ENCODE data around the gene TMBIM1.
A peak's percentile ranks its signal among the peaks of the same experiment; 100 is the strongest.

The TMBIM1 gene

DNA sequence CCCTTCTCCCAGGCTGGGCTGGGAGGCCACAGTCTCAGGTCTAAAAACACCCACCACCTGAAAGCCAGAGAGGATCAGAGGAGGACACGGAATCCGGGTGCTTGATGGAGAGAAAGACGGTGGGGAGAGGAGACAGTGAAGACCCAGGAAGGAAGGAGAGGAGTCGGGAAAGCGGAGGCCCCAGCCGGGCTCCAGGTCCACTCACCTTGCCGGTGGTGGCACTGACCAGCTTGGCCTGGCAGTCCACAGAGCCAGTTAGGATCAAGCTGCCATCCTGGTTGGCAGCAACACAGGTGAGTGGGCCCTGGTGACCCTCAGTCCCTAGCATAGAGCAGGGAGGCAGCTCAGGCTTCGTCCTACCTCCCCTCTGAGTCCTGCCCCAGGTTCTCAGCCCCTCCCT is 26.7 kb downstream of the TMBIM1 start:
- DNase-seq (ENCODE audit: low read depth in 2 of 2), result no peak
- TF ChIP-seq, protein P1, sequence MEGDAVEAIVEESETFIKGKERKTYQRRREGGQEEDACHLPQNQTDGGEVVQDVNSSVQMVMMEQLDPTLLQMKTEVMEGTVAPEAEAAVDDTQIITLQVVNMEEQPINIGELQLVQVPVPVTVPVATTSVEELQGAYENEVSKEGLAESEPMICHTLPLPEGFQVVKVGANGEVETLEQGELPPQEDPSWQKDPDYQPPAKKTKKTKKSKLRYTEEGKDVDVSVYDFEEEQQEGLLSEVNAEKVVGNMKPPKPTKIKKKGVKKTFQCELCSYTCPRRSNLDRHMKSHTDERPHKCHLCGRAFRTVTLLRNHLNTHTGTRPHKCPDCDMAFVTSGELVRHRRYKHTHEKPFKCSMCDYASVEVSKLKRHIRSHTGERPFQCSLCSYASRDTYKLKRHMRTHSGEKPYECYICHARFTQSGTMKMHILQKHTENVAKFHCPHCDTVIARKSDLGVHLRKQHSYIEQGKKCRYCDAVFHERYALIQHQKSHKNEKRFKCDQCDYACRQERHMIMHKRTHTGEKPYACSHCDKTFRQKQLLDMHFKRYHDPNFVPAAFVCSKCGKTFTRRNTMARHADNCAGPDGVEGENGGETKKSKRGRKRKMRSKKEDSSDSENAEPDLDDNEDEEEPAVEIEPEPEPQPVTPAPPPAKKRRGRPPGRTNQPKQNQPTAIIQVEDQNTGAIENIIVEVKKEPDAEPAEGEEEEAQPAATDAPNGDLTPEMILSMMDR (IDR thresholded peaks at IDR 0.05; ENCODE audit: low read depth, low read length), result no peak
- no peak overlapping the region for H3K4me3 ChIP-seq (replicated peaks in 1 of 2; ENCODE audit: low read depth in 2 of 2, low read length in 2 of 2)

DNA sequence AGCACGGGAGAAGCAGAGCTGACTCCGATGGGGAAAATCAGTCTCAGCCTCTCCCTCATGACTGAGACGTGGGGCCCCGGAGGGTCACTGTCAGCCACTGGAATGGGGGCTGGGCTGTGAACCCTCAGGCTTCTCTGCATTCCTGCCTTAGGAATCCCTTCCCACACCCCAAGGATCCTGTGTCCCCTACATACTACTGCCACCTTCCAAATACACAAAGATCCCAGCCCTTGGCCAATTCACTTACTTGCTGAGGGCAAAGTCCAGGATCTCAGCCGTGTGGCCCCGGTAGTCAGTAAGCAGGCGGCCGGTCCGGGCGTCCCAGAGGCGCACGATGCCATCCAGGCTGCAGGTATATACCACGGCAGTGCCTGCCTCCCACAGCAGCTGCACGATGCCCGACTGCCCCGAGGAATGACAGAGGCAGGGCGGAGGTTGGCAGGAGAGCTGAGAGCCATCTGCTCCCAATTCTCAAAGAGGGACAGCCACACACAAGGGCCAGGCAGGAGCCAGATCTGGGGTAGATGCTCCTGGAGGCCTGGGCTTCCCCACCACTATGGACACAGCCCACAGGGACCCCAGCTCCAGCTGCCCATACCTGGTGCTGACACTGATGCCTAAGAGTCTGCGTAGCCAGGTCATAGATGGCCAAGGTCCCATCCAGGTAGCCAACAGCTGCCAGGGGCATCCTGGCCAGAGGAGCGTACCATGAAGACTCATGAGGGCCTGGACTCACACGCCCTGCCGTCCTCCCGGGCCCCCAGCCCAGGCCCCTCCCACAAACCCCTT is 27.3 kb downstream of the TMBIM1 start:
- no peak overlapping the region for H3K4me3 ChIP-seq (replicated peaks in 1 of 2; ENCODE audit: low read depth in 2 of 2, low read length in 2 of 2)
- DNase-seq (ENCODE audit: low read depth in 2 of 2), result no peak
- TF ChIP-seq, protein P1 (IDR thresholded peaks at IDR 0.05; ENCODE audit: low read depth, low read length), result no peak

DNA sequence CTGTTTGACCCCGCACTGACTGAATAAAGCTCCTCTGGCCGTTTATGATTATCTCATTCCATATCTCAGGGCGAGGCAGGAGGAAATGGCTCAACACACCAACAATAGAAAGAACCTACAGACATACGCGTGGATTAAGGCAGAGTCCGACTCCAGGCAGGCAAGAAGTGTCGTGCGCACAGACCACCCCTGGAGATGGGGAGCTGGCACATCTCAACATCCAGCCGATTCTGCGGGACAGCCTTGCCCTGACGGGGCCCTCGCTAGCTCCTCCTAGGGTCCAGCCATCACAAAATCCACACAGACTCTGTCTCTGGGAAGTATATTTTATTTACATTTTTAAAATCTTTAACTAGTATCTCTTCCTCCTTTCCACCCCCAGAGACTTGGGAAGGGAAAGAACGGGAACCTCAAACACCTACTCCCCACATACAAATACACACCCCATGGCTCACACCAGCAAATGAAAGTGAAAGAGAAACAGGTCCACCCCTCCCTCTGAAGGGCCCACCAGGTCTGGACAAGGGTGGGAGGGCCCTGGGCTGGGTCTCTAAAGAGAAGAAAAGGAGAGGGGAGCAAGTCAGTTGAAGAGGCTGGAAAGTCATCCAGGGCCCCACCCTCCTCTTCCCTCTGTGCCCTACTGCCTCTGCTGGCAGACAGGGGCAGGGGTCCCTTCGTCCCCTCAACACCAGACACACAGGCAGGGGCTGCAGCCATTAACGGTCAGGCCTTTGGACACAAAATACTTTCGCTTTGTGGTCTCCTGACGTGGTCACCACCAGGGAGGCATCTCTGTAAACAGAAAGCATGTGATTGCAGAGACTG is 28.3 kb downstream of the TMBIM1 start:
- TF ChIP-seq, protein P1 (IDR thresholded peaks at IDR 0.05; ENCODE audit: low read depth, low read length), result peak; percentile 6
- DNase-seq (ENCODE audit: low read depth in 2 of 2), result no peak
- no peak overlapping the region for H3K4me3 ChIP-seq (replicated peaks in 1 of 2; ENCODE audit: low read depth in 2 of 2, low read length in 2 of 2)

DNA sequence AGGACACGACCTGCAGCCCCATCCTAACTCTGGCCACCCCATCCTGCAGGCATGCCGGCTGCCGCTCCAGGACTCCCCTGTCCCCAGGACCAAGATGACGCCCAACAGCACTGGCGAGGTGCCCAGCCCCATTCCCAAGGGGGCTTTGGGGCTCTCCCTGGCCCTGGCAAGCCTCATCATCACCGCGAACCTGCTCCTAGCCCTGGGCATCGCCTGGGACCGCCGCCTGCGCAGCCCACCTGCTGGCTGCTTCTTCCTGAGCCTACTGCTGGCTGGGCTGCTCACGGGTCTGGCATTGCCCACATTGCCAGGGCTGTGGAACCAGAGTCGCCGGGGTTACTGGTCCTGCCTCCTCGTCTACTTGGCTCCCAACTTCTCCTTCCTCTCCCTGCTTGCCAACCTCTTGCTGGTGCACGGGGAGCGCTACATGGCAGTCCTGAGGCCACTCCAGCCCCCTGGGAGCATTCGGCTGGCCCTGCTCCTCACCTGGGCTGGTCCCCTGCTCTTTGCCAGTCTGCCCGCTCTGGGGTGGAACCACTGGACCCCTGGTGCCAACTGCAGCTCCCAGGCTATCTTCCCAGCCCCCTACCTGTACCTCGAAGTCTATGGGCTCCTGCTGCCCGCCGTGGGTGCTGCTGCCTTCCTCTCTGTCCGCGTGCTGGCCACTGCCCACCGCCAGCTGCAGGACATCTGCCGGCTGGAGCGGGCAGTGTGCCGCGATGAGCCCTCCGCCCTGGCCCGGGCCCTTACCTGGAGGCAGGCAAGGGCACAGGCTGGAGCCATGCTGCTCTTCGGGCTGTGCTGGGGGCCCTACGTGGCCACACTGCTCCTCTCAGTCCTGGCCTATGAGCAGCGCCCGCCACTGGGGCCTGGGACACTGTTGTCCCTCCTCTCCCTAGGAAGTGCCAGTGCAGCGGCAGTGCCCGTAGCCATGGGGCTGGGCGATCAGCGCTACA is 29.4 kb downstream of the TMBIM1 start:
- no peak for DNase-seq (ENCODE audit: low read depth in 2 of 2)
- H3K4me3 ChIP-seq (replicated peaks in 1 of 2; ENCODE audit: low read depth in 2 of 2, low read length in 2 of 2), result no peak overlapping the region
- TF ChIP-seq, protein P1 (IDR thresholded peaks at IDR 0.05; ENCODE audit: low read depth, low read length), result no peak

DNA sequence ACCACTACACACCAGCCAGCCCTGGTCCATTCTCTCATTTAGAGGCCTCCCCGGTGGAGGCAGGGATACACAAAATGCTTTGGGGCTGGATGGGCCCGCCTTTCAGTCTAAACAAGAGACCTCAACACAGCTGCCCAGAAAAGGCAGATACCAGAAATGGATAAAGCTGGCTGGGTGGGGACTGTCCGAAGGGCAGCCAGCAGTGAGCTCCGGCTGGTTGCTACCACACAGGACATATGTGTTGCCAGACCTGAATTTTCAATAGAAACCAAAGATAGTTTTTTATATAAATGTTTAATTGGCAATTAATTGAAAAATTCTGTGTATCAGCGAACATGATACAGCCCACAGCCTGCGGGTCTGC is 30.1 kb downstream of the TMBIM1 start:
- no peak for DNase-seq (ENCODE audit: low read depth in 2 of 2)
- TF ChIP-seq, protein P1 (IDR thresholded peaks at IDR 0.05; ENCODE audit: low read depth, low read length), result no peak
- no peak overlapping the region for H3K4me3 ChIP-seq (replicated peaks in 1 of 2; ENCODE audit: low read depth in 2 of 2, low read length in 2 of 2)

Measured in cardiac fibroblast (primary cell).